GM12864 (cell line): ENCODE measurements around the gene LPP.

Experiments
- DNase-seq: peaks from one replicate; pipeline ENCODE4 v3.0.0-alpha.2; 2011; ENCODE audit warnings: low read depth
- H3K4me3 ChIP-seq: 2 replicates; pipeline ENCODE4 v1.5.1; 2011; ENCODE audit warnings: mild to moderate bottlenecking, low read depth, low read length, control low read depth
- TF ChIP-seq, protein P1 (sequence below): IDR thresholded peaks from 2 replicates; pipeline ENCODE4 v1.5.1; 2011; ENCODE audit warnings: low read depth, mild to moderate bottlenecking, moderate library complexity, low read length, control low read depth, inconsistent platforms; ENCODE audit errors: missing control alignments

Gene LPP

DNA sequence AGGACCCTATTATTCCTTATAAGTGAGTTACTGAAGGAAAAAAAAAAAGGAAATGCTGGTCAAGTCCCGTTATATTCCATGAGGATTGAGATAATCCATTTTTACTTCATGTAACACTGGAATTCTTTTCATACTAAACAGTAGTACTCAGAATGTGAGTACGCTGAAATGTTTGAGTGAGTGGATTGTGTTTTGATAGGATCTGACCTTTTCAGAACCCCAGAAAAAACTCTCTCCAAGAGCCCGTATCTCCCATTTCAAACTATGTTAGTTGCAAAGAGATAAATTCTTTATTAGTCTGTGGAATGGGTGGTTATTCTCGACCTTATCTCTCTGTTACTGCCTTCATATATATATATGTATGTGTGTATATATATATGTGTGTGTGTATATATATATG, 2.5 kb upstream of the LPP start:
- TF ChIP-seq, protein P1, sequence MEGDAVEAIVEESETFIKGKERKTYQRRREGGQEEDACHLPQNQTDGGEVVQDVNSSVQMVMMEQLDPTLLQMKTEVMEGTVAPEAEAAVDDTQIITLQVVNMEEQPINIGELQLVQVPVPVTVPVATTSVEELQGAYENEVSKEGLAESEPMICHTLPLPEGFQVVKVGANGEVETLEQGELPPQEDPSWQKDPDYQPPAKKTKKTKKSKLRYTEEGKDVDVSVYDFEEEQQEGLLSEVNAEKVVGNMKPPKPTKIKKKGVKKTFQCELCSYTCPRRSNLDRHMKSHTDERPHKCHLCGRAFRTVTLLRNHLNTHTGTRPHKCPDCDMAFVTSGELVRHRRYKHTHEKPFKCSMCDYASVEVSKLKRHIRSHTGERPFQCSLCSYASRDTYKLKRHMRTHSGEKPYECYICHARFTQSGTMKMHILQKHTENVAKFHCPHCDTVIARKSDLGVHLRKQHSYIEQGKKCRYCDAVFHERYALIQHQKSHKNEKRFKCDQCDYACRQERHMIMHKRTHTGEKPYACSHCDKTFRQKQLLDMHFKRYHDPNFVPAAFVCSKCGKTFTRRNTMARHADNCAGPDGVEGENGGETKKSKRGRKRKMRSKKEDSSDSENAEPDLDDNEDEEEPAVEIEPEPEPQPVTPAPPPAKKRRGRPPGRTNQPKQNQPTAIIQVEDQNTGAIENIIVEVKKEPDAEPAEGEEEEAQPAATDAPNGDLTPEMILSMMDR = no peak
- DNase-seq = no peak

DNA sequence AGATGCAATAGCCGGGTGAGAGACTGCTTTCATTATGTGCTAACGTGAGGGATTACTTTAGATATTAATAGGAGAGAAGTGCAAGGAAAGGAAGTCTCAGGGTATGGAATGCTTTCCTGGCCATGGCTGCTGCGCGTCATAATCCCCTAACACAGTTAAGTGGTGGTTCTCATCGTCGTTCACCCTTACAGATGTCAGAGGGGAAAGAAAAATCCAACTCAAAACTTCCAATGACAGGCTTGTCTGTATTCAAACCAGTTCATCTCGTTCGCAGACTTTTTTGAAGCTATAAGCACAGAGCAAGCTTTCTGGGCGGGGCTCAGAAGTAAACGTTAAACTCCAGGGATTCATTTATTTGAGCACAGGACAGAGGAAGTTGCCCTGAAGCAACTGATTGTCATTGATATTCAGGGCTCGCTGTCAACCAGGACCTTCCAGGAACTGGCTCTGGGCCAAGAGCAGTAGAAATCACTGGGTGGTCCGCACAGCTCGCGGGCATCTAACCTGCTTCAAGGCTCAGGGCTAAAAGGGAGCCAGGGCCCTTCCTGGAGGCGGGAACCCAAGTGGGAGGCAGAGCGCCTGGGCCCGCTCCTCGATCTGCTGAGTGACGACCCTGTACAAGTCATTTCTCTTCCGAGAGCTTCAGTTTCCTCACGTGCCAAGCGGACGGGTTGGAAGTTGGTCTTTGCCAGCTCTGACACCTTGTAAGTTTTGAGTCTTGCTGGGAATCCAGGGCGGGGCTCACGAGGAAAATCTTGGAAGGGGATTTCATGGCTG, 1.1 kb upstream of the LPP start:
- H3K4me3 ChIP-seq = no peak overlapping the region
- DNase-seq = no peak
- TF ChIP-seq, protein P1 = no peak

More for the DNA sequence above, 2.5 kb upstream of the LPP start:
- no peak overlapping the region for H3K4me3 ChIP-seq

DNA sequence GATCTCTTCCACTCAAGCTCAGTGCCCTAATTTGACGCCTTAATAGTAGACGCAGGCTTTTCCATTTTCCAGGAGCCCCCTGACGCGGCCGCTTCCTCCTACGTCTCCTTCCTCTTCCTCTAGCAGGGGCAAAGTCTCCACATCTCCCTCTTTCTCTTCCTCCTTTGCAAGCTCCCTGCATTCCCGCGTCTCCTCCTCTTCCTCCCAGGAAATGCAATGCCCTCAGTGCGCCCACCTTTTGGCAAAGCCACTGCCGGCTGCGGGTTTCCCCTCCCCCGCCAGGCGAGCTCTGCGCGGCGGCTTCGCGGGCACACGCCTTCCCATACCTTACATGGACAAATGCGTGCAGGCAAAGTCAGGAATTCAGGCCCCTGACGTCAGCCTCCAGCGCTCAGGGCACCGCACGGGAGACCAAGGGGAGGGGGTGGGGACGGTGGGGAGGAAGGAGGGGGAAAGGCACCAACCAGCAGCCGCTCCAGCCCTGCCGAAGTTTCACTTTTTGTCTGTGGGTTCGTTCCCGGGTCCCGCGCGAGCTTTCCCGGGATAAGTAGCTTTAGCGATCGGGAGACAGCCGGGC, 432 bp upstream of the LPP start:
- TF ChIP-seq, protein P1 = no peak
- no peak for DNase-seq
- peak overlapping the region; percentile 61 for H3K4me3 ChIP-seq

DNA sequence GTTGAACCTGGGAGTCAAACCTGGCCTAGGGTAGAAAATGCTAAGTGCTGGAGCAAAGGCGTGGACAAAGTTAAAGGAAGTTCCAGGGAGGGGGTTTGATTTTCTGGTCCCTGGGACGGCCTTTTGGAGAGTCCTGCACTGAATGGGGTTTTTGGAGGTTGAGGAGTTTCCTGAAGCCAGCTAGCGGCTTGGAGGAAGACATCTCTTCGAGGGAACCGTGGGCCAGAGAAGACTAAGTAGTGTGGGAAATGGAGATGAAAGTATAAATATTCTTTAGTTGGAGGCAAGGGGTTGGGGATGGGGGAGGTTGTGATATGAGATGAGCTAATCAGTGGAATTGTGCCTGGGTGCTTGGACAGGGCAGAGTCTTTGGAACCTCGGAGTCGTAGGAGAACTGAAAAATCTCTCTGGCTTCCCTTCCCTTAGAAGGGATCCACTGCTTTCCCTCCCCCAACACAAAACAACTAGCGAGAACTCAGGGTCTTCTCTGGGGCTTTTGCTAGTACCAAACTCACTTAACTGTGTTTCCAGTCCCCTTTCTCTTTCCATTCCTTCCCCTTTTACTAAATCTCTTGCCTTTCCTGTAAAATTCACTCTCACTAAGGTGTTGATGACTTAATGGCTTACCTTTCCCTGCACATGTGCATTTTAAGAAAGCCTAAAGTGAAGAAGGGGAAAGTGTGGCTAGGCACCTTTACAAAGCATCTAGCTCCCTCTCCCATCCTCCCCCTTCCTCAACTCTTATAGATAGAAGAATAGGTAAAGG, 1.0 kb downstream of the LPP start:
- DNase-seq = no peak
- TF ChIP-seq, protein P1 = no peak
- peak overlapping the region; percentile 61; the same call in 1 of the 2 replicates for H3K4me3 ChIP-seq

DNA sequence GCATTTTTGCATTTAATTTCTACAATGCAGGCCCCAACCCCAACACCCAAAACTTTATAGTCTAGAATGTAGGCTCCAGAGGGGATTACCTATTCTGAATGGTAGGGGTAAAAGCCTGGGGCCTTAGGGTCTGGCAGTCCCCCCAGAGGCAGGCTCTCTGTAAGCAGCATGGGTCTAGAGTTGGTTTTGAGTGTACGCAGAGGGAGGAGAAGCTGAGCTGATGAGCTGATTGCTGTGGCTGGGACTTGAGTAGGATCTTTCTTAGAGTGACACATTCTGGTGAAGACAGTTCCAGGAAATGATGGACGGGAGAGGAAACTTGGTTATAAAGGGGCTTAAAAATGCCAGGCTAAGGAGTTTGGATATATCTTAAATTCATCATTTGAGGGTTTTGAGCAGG, 2.1 kb downstream of the LPP start:
- no peak for DNase-seq
- H3K4me3 ChIP-seq = no peak overlapping the region
- TF ChIP-seq, protein P1 = no peak

DNA sequence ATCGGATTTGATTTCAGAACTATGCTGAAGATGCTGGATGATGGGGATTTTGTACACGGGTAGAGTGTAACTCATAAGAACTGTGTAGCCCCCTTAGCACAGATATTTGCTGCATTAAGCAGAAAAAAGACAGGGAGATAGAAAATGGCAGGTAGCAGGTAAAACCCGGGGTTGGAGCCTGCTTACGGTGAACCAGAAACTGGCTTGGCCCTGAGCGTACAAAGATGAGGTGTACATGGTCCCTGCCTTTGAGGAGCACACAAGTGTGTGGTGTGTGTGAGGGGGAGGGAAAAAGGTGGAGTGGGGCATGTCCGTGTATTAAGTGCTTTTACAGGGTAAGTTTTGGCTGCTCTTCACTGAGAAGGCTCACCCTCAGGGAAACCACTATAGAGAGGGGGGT, 3.5 kb downstream of the LPP start:
- TF ChIP-seq, protein P1 = no peak
- H3K4me3 ChIP-seq = no peak overlapping the region
- no peak for DNase-seq
